Measurements from ENCODE around the gene WWOX.

DNA sequence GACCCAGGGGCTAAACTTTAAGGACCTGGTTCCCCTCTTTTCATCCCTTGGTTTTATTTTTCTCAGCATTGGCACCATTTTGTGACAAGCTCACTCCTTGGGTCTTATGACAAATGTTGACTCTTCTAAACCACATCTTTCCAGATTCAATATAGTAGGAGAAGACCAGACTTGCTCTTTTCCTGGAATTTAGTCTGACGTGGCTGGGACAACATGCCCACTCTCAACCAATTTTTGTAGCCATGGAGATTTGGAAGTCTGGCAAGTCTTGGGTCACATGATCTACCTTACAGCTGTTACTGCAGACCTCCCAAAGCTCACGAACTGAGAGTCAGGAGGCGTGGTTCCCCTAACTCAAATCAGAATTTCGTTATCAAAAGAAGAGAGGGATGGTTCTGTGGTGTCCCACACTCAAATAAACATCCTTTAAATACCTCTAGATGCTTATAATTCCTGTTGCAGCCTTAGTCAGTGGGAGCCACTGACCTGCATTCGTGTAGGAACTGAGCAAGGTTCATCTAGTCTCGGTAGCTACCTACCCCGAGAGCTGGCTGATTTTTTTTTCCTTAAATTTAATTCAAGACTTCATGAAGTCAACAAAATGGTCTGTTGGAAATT, 817.6 kb downstream of the WWOX start:
- TF ChIP-seq CTCF (IDR thresholded peaks at IDR 0.05; ENCODE audit: borderline replicate concordance, extremely low read depth, low read length, poor library complexity, severe bottlenecking) (no peak), EZH2 (IDR thresholded peaks at IDR 0.05; ENCODE audit: borderline replicate concordance, low read depth, low read length, severe bottlenecking) (no peak)
